Vagina (tissue), 2 donors: ENCODE measurements around the gene SLC17A1.

Experiments used
- POLR2A ChIP-seq, 2 donors: fragments of 450-650 bp; IDR thresholded peaks; one replicate each; pipeline ENCODE4 v1.6.1; 2017; ENCODE audit warnings: antibody characterized with exemption in 2 of 2, mild to moderate bottlenecking in 2 of 2, moderate library complexity in 2 of 2
- TF ChIP-seq, protein P1 (sequence below), 3 experiments: fragments of 450-650 bp in 2 of 3; fragments of 200-600 bp in 1 of 3; sonication (generic) in 1 of 3; IDR thresholded peaks; one replicate each; pipeline ENCODE4 v1.5.1; 2017 to 2019; ENCODE audit warnings: antibody characterized with exemption in 3 of 3, mild to moderate bottlenecking in 2 of 3, moderate library complexity in 2 of 3

DNA sequence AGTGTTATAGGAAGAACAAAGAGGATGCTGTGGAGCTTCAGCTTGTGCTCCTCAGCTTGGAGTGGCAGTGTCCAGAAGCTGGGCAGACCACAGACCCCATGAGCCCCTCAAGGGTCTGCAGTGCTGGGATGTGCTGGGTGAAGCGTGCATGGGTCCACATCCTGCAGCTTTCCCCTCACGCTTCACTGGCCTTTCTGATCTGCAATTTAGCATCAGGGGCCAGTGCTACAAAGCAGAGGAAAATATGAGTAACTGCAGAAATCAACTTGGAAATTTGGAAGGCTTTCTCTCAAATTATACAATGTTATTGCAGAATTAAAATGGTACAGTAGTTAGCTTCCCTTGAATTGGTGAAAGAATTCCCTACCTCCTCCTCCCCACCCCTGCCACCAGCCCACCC is 67.2 kb downstream of the SLC17A1 start:
- no peak for TF ChIP-seq POLR2A (IDR thresholded peaks at IDR 0.05)
- TF ChIP-seq, protein P1, sequence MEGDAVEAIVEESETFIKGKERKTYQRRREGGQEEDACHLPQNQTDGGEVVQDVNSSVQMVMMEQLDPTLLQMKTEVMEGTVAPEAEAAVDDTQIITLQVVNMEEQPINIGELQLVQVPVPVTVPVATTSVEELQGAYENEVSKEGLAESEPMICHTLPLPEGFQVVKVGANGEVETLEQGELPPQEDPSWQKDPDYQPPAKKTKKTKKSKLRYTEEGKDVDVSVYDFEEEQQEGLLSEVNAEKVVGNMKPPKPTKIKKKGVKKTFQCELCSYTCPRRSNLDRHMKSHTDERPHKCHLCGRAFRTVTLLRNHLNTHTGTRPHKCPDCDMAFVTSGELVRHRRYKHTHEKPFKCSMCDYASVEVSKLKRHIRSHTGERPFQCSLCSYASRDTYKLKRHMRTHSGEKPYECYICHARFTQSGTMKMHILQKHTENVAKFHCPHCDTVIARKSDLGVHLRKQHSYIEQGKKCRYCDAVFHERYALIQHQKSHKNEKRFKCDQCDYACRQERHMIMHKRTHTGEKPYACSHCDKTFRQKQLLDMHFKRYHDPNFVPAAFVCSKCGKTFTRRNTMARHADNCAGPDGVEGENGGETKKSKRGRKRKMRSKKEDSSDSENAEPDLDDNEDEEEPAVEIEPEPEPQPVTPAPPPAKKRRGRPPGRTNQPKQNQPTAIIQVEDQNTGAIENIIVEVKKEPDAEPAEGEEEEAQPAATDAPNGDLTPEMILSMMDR (IDR thresholded peaks at IDR 0.05) = no peak
